ENCODE results near the gene EXTL1.

- TF ChIP-seq POLR2A (IDR thresholded peaks at IDR 0.05; ENCODE audit: low read depth) (no peak), POLR2AphosphoS5 (IDR thresholded peaks at IDR 0.05) (no peak), CTCF (IDR thresholded peaks at IDR 0.05) (no peak), EP300 (IDR thresholded peaks at IDR 0.05) (no peak)
These were observed 19.8 kb downstream of the EXTL1 start for GRCh38 chr1:26041401-26041800.

Measured in esophagus muscularis mucosa (tissue), 4 donors.